ENCODE data around the gene IGFBPL1.
A peak's percentile ranks its signal among the peaks of the same experiment; 100 is the strongest.
"Not testable (repeated sequence)": the region's sequence is repeated elsewhere in the genome, so short reads cannot be mapped to it uniquely, and the experiment has no call there.

IGFBPL1 gene, protein sequence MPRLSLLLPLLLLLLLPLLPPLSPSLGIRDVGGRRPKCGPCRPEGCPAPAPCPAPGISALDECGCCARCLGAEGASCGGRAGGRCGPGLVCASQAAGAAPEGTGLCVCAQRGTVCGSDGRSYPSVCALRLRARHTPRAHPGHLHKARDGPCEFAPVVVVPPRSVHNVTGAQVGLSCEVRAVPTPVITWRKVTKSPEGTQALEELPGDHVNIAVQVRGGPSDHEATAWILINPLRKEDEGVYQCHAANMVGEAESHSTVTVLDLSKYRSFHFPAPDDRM

DNA sequence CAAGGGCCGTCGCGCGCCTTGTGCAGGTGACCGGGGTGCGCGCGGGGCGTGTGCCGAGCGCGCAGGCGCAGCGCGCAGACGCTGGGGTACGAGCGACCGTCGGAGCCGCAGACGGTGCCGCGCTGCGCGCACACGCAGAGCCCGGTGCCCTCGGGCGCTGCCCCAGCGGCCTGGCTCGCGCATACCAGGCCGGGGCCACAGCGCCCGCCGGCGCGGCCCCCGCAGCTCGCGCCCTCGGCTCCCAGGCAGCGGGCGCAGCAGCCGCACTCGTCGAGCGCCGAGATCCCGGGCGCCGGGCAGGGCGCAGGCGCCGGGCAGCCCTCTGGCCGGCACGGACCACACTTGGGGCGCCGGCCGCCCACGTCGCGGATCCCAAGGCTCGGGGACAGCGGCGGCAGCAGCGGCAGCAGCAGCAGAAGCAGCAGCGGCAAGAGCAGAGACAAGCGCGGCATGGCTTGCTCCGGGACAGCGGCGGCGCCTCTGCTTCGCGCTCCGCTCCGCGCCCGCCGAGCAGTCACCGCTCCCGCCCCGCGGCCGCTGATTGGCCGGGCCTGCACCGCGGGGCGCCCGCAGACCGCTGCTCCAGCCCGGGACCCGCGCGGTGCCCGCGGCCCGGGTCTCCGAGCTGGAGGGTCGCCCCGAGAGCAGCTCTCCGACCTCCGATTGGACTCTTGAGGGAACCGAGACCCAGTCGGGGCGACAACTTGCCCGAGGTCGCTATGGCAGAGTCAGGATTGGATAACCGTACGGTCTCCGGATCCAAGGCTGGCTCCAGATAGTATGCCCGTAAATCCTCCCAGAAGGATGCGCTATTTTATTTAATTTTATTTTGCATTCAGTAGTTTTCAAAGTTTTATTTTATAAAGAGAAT, at the start of gene IGFBPL1:
IGFBPL1 (minus strand) TSS at position 482 of the 871 bp plus-strand sequence; CDS start at position 452, 30 bp downstream.
- no peak for DNase-seq (ENCODE audit: low spot score)

DNA sequence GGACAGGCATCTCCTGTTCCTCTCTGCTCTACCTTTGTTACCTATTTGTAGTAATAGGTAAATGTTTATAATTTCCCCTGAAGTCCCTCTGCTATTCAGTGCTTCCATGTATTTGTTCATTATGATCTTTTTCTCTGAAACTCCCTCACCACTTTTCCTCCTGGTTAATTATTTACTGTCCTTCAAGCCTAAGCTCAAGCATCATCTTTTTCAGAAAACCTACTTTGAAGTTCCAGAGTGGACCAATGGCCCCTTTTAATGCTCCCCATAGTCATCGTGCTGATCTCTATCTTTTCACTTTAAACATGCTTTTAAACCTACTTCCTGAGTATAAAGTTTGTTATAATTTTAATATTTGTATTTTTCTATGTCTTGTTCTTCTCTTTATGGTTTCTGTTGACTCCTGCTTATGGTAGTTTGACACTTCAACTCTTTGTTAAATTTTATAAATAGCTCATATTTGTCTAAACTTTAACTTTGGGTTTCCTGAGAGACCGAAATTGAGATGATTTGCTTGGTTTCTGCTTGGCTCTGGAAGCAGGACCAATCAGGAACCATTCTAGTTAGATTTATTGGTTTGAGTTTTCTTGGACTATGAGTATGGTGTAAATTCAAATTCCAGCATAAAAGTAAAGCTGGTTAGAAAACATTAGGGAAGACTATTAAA, 48.5 kb upstream of the IGFBPL1 start:
- DNase-seq (ENCODE audit: low spot score): not testable (repeated sequence)

DNA sequence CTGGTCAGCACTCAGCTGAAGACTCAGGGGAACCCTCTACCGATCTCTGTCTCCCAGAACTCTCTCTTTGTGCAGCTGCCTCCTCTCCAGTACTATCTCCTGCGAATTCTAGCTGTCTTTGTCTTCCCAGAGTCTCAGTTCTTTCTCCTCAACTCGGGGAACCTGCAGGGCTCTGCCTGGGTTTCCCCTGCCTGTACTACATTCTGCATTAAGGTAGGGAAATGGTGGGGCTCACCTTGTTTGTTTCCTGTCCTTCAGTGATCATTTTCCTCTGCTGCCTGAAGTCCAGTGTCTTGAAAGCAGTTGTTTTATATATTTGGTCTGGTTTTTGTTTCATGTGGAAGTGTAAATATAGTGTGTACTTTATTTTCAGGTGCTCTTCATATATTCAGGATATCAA, 43.1 kb upstream of the IGFBPL1 start:
- no peak for DNase-seq (ENCODE audit: low spot score)

GRCh38 chr9:38453835-38454234, 29.6 kb upstream of the IGFBPL1 start:
- no peak for DNase-seq (ENCODE audit: low spot score)

GRCh38 chr9:38451162-38451561, 26.9 kb upstream of the IGFBPL1 start:
- DNase-seq (ENCODE audit: low spot score): no peak

GRCh38 chr9:38447703-38448102, 23.4 kb upstream of the IGFBPL1 start:
- no peak for DNase-seq (ENCODE audit: low spot score)

DNA sequence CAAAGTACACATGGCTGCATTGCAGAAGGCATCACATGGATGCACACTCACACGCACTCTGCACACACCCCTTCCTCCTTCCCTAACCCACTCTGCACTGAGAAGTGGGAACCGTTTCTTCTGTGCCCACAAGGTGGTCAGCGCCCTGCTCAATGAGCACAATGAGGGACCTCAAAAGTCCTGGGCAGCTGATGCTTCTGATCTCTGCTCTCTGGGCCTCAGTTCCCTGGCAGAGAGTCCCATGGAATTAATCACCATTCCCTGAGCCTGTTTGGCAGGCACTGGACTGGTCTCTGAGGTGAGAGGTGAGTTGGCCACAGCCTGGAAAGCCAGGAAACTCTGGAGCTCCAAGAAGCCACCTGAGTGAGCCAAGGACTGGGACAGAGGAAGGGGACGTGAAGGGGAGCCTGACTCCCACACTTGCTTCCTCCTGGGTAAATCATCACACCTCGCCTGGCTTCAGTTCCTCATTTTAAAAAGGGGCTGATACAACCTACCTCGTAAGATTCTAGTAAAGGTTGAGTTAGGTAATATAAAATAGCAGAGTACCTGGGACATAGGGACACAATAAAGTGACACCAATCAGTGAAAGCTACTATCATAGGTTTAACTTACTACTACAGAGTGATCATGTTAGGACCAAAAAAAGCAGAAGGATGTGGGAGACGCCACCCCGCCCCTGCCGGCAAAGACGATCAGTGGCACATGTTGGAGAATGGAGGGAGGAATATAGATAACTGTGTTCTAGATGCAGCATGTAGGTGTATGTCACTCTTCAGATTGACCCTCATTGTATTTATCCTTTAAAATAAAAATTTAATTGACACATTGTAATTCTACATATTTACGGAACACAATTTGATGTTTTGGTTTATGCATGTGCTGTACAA, 21.1 kb upstream of the IGFBPL1 start:
- DNase-seq (ENCODE audit: low spot score): peak; percentile 16

DNA sequence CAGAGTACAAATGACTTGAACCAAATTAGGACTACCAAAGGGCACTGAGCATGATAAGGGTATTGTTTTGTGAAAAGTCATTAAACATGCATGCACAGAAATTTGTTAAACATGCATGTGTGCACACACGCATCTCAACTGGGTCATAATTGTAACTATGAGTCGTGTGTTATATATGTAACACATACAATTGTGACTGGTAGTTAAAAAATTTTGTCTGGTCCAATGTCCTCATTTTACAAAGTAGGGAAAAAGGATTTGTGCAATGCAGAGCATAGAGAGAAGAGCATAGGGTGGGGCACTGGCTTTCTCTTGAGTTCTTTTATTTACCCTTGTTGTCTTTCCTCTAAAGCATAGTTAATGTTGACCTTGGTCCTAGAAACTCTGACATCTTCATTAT, 19.3 kb upstream of the IGFBPL1 start:
- no peak for DNase-seq (ENCODE audit: low spot score)

DNA sequence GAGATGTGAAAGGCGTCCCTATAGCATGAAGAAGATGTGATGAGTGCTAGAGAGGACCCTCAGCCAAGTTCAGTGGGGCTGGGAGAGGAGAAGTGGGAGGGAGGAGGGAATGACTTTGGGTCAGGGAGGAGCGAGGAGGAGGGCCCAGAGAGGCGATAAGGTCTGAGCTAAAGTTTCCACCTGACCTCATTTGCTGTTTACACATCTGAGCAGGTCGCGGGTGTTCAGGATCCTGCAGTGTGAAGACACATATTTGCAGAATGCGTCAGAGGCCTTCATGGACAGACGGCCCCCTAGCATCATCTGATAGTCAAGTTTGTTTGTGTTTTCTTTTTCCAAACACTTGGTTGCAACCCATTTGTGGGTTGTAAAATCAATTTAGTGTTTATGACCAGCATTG, 18.9 kb upstream of the IGFBPL1 start:
- DNase-seq (ENCODE audit: low spot score): no peak

DNA sequence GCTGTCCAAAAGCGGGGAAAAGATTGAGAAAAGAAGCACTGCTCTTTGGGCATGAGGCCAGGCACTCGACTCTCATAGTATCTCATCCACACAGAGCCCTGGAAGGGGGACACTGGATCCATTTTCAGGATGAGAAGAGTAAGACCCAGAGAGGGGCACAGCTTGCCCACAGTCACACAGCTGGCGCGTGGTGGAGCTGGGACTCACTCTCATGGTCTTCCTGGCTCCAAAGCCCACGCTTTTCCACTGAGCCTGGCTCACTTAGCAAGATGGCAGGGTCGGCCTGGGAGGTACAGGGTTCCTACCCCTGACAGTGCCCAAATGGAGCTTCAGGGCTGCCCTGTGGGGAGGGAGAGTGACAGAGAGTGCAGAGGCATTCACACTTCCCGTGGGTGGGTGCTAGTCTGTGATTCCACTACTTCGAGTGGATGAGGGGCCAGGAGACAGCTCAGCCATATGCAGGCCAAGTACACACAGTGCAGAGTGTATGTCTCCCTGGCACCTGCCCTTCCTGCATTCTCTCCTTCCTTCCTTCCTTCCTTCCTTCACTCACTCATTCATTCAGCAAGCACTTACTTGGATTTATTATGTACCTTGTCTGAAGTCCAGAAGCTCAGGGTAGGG, 18.3 kb upstream of the IGFBPL1 start:
- no peak for DNase-seq (ENCODE audit: low spot score)

DNA sequence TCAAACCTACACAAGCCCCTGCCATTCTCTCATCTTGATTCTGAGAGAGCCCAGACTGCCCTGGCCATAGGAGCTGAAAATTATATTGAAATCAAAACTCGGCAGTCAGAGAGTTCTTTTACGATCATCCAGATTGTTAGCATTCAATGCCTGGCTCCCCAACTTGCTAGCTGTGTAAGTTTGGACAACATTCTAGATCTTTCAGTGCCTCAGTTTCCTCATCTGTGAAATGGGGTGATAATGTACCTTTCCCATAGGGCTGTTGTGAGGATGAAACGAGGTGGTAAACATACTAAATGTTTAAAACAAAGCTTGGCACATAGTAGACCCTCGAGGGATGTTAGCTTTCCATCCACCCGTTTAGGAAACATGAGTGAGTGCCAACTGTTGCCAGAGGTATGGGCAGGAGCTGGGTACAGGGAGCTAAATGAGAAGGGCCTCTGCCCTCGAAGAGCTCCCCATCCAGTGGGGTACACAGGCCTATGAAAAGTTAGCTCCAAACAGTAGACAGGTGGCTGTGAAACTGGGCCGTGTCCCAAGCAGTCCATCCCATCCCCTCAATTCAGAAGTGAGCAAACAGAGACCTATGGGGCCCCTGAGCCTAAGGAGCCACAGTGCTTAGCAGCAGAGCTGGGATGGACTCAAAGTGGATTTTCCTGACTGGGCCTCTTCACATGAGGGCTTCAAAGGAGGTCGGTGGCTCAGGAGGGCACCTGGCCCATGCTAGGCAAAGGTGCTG, 17.3 kb upstream of the IGFBPL1 start:
- DNase-seq (ENCODE audit: low spot score): no peak

DNA sequence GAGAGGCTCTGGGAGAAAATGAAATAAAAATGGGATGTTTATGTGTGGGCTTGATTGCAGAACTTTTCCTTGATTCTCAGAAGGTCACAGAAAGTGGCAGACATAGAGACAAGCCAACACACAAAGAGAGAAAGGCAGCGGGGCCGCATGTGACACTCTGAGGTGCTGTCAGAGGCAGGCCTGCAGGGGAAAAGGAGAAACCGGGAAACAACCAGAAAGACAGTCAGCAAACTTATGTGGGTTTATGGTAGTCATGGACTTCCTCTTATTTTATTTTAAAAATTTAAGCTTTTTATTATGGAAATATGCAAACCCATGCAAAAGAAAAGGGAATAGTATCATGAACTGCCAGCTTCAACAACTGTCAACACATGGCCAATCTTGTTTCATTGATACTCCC, 16.3 kb upstream of the IGFBPL1 start:
- no peak for DNase-seq (ENCODE audit: low spot score)

DNA sequence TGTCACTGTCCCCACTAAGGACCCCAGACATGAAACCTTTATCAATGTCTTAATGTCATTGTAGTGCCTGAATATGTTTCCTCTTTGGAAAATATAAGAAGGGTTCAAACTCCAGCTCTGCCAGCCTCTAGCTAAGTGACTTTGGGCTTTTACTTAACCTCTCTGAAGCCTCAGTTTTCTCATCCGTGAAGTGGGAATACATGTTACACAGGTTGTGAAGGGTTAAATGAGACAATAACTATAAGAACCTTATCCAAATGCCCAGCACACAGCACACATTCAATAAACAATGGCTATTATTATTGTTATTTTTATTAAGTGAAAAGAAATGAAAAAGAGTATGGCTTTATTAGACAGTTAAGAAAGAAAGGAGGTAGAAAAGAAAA, 15.7 kb upstream of the IGFBPL1 start:
- DNase-seq (ENCODE audit: low spot score): no peak

DNA sequence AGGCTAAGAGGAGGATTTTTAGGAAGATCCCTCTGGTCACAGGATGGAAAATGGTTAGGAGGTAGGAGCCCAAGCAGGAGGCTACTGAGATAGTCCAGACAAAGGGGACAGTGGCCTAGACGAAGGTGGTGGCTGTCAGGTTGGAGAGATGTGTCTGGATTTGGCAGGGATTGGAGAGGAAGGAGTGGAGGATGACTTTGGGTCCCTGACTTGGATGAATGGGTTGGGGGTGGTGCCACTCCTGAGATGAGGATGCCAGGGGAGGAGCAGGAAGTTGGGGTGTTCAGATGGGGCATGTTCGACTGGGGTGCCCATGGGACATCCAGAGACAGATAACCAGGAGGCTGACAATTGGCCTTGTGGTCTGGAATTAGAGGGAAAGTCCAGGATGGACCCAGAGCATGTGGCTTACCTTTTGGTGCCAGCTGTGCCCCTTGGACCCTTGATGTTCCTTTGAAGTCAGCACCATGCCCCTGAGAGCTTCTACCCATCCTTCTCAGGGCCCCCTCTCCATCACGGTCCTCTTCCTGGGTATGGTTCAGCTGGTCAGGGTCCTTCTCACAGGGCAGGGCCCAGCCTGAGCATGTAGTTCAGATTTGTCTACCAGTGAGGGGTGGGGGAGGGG, 15.1 kb upstream of the IGFBPL1 start:
- no peak for DNase-seq (ENCODE audit: low spot score)

GRCh38 chr9:38437193-38437823, 13.1 kb upstream of the IGFBPL1 start:
- DNase-seq (ENCODE audit: low spot score): no peak

DNA sequence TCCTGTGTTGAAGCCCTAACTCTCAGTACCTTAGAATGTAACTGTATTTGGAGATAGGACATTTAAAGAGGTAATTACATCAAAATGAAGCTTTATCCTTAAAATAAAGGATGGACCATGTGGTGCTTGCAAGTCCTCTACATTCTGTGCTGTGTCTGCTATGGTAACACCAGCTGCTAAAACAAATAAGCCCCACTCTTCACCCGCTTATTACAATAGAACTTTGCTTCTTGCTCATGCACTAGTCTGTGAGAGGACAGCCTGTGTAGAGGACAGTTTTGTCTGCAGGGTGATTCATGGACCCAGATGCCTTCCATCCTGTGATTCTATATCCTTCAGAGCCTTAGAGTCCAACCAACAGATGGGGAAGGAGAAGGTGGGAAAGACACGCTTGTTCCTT, 12.5 kb upstream of the IGFBPL1 start:
- DNase-seq (ENCODE audit: low spot score): no peak

DNA sequence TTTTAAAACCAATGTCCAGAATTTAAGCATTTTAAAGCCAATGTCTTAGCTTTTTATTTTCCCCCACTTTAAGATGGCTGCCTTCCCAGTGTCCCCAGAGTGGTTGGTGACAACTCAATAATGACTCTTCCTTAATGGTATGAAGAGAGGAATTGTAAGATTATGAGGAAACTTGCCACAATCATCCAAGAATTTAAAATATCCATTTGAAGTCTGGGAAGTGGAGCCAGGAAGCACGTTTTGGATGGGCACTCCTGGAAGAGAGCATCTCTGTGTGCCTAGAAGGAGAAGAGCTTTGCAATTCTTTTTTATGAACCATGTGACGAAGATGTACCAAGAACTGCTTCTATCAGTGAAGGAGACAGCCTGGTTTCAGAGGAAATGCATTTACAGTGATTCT, 11.3 kb upstream of the IGFBPL1 start:
- no peak for DNase-seq (ENCODE audit: low spot score)

DNA sequence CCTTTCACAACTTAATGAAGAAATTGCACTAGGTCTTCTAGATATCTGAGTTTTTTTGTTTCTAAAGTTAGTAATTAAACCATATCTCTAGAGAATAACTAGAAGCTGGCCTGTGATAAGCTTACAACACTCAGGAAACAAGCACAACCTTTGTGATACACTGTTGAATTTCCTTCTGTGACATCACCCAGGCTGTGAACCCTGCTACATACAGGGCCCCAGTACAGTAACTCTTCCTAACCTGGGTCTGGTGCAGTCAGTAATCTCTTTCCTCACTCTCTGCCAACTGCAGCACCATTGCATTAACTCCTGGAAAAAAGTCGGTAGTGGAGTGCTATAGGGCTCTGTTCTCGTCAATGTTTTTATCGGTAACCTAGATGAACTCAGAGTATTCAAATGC, 10.6 kb upstream of the IGFBPL1 start:
- DNase-seq (ENCODE audit: low spot score): no peak

DNA sequence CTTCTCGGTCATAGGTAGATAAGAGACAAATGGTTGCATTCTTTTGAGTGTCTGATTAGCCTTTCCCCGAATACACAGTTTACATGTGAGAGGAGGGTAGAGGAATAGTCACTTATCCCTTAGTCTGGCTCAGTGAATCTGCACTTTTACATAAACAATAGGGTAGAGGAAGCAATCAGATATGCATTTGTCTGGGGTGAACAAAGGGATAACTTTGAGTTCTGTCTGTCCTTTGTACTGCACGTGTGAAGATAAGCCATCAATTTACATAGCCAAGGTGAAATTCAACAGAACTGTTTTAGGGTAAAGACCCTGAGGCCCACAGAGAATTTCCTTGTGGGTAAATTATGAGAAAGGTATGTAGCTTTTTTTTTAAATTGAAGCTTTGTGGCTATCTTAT, 10.1 kb upstream of the IGFBPL1 start:
- no peak for DNase-seq (ENCODE audit: low spot score)

Data from NAMALWA (cell line).